H9 (cell line): Measurements from ENCODE around the gene LPCAT3. TPM values are rescaled to one million over a fixed set of nuclear protein-coding genes. Genes with fewer than 3 reads are reported as not detected.

Source experiments
- DNase-seq: peaks from one replicate; pipeline ENCODE4 v3.0.0-alpha.2; 2017
- H2AFZ ChIP-seq: one replicate; pipeline ENCODE4 v1.6.1; 2013; ENCODE audit warnings: mild to moderate bottlenecking, low read length, control low read depth, moderate library complexity
- H2AK5ac ChIP-seq: 2 replicates; pipeline ENCODE4 v1.6.1; 2013; ENCODE audit warnings: low read length, control low read depth, mixed read lengths; ENCODE audit not compliant: insufficient read length
- H2BK120ac ChIP-seq: one replicate; pipeline ENCODE4 v1.6.1; 2013; ENCODE audit warnings: low read depth, mild to moderate bottlenecking, low read length, control low read depth, inconsistent platforms; ENCODE audit not compliant: poor library complexity, severe bottlenecking
- H2BK12ac ChIP-seq: 2 replicates; pipeline ENCODE4 v1.6.1; 2013; ENCODE audit warnings: low read length, control low read depth, mixed read lengths, low read depth; ENCODE audit not compliant: insufficient read length
- H2BK15ac ChIP-seq: 2 replicates; pipeline ENCODE4 v1.6.1; 2013; ENCODE audit warnings: low read depth, low read length, control low read depth
- H2BK20ac ChIP-seq: one replicate; pipeline ENCODE4 v1.6.1; 2013; ENCODE audit warnings: low read depth, mild to moderate bottlenecking, low read length, control low read depth, inconsistent platforms; ENCODE audit not compliant: poor library complexity, severe bottlenecking
- H2BK5ac ChIP-seq: 2 replicates; pipeline ENCODE4 v1.6.1; 2013; ENCODE audit warnings: low read length, control low read depth, mixed read lengths; ENCODE audit not compliant: insufficient read length
- H3K14ac ChIP-seq: 2 replicates; pipeline ENCODE4 v1.6.1; 2013; ENCODE audit warnings: low read length, control low read depth; ENCODE audit not compliant: insufficient read depth
- H3K18ac ChIP-seq: 2 replicates; pipeline ENCODE4 v1.6.1; 2013; ENCODE audit warnings: low read depth, mild to moderate bottlenecking, mixed read lengths, low read length, control low read depth; ENCODE audit not compliant: insufficient read length
- H3K23ac ChIP-seq: 2 replicates; pipeline ENCODE4 v1.6.1; 2013; ENCODE audit warnings: low read length, control low read depth, mixed read lengths, low read depth; ENCODE audit not compliant: insufficient read length
- H3K23me2 ChIP-seq: 2 replicates; pipeline ENCODE4 v1.6.1; 2013; ENCODE audit warnings: low read depth, mild to moderate bottlenecking, mixed read lengths, low read length, control low read depth; ENCODE audit not compliant: insufficient read length, poor library complexity, severe bottlenecking
- H3K27ac ChIP-seq: 2 replicates; pipeline ENCODE4 v1.5.1; 2013; ENCODE audit warnings: low read length, control low read depth, mixed read lengths, low read depth; ENCODE audit not compliant: insufficient read length
- H3K27me3 ChIP-seq: 2 replicates; pipeline ENCODE4 v1.6.1; 2013; ENCODE audit warnings: low read length, control low read depth, inconsistent platforms; ENCODE audit not compliant: insufficient read depth
- H3K4ac ChIP-seq: 2 replicates; pipeline ENCODE4 v1.6.1; 2013; ENCODE audit warnings: low read depth, mild to moderate bottlenecking, control low read depth, inconsistent platforms, low read length, moderate library complexity
- H3K4me1 ChIP-seq: 2 replicates; pipeline ENCODE4 v1.6.1; 2013; ENCODE audit warnings: low read length, control low read depth, inconsistent platforms; ENCODE audit not compliant: insufficient read depth
- H3K4me2 ChIP-seq: 2 replicates; pipeline ENCODE4 v1.6.1; 2013; ENCODE audit warnings: low read length, control low read depth, mixed read lengths; ENCODE audit not compliant: insufficient read length, insufficient read depth
- H3K56ac ChIP-seq: 2 replicates; pipeline ENCODE4 v1.6.1; 2013; ENCODE audit warnings: low read depth, mild to moderate bottlenecking, mixed read lengths, low read length, control low read depth; ENCODE audit not compliant: insufficient read length
- H3K79me1 ChIP-seq: 2 replicates; pipeline ENCODE4 v1.6.1; 2013; ENCODE audit warnings: low read depth, mild to moderate bottlenecking, moderate library complexity, low read length, control low read depth, inconsistent platforms; ENCODE audit not compliant: insufficient read depth, poor library complexity, severe bottlenecking
- H3K79me2 ChIP-seq: 2 replicates; pipeline ENCODE4 v1.6.1; 2013; ENCODE audit warnings: low read length, control low read depth, inconsistent platforms; ENCODE audit not compliant: insufficient read depth
- H3K9ac ChIP-seq: 2 replicates; pipeline ENCODE4 v1.6.1; 2013; ENCODE audit warnings: low read length, control low read depth, mixed read lengths; ENCODE audit not compliant: insufficient read length; ENCODE audit errors: extremely low read depth
- H3K9me3 ChIP-seq: one replicate; pipeline ENCODE4 v1.6.1; 2013; ENCODE audit warnings: low read depth, low read length, inconsistent platforms; ENCODE audit not compliant: control insufficient read depth
- H3T11ph ChIP-seq: one replicate; pipeline ENCODE4 v1.6.1; 2013; ENCODE audit warnings: mild to moderate bottlenecking, low read length, control low read depth, inconsistent platforms
- H4K20me1 ChIP-seq: one replicate; pipeline ENCODE4 v1.6.1; 2013; ENCODE audit not compliant: control insufficient read depth, insufficient read length, insufficient read depth
- H4K5ac ChIP-seq: 2 replicates; pipeline ENCODE4 v1.6.1; 2013; ENCODE audit warnings: low read depth, mild to moderate bottlenecking, mixed read lengths, low read length, control low read depth; ENCODE audit not compliant: insufficient read length
- H4K8ac ChIP-seq: replicated peaks from 2 replicates; pipeline ENCODE4 v1.6.1; 2013; ENCODE audit warnings: low read length, control low read depth, mixed read lengths, low read depth; ENCODE audit not compliant: insufficient read length
- H4K91ac ChIP-seq: 2 replicates; pipeline ENCODE4 v1.6.1; 2013; ENCODE audit warnings: low read depth, mild to moderate bottlenecking, moderate library complexity, mixed read lengths, low read length, control low read depth; ENCODE audit not compliant: insufficient read length
- H3K27ac Mint-ChIP-seq, 3 experiments: 2 replicates in 2 of 3; 3 replicates in 1 of 3; pipeline ENCODE4 v1.8.0; 2020 to 2021; ENCODE audit warnings: mixed read lengths in 3 of 3, mild to moderate bottlenecking in 1 of 3, moderate library complexity in 1 of 3
- H3K27me3 Mint-ChIP-seq: 2 replicates; pipeline ENCODE4 v1.8.0; 2021; ENCODE audit warnings: low read depth, mild to moderate bottlenecking, moderate library complexity, mixed read lengths
- H3K36me3 Mint-ChIP-seq, 3 experiments: 2 replicates in 2 of 3; 3 replicates in 1 of 3; pipeline ENCODE4 v1.8.0; 2020 to 2021; ENCODE audit warnings: low read depth in 3 of 3, mixed read lengths in 3 of 3; ENCODE audit not compliant: insufficient read depth in 1 of 3
- H3K4me1 Mint-ChIP-seq, 2 experiments: 2 replicates each; pipeline ENCODE4 v1.8.0; 2020; ENCODE audit warnings: mixed read lengths in 2 of 2
- H3K4me3 Mint-ChIP-seq, 2 experiments: 2 replicates in 1 of 2; 3 replicates in 1 of 2; pipeline ENCODE4 v1.8.0; 2020 to 2021; ENCODE audit warnings: mild to moderate bottlenecking in 2 of 2, mixed read lengths in 2 of 2, moderate library complexity in 1 of 2
- H3K9me3 Mint-ChIP-seq, 2 experiments: 2 replicates in 1 of 2; 3 replicates in 1 of 2; pipeline ENCODE4 v1.8.0; 2020; ENCODE audit warnings: mild to moderate bottlenecking in 2 of 2, mixed read lengths in 2 of 2, moderate library complexity in 1 of 2
- CTCF ChIP-seq: fragments of 200-600 bp; sonication (generic); conservative IDR thresholded peaks from 3 replicates; pipeline ENCODE4 v1.8.0; 2021; ENCODE audit warnings: antibody characterized with exemption, mild to moderate bottlenecking
- whole genome bisulfite sequencing: extraction: QIAGEN DNeasy Blood & Tissue Kit; methylation state at CpG from one replicate; pipeline ENCODE4 v1.1.7; 2013; ENCODE audit warnings: missing lambda C conversion rate, low lambda C conversion rate, mixed read lengths; ENCODE audit not compliant: insufficient read length; ENCODE audit errors: extremely low coverage; 5-methylcytosine and 5-hydroxymethylcytosine counted together
- total RNA-seq: library from RNA; stranded (reverse); gene quantifications from 2 replicates; pipeline ENCODE4 v1.2.1, GENCODE V29; 2021

Gene LPCAT3
- total RNA-seq, 1 experiment from 2014 or later: 47.7 TPM

GRCh38 chr12:6957151-6957701 lies 61.0 kb downstream of the LPCAT3 start:
- Histone ChIP-seq H3K14ac (no peak overlapping the region; the same call in 1 of the 2 replicates), H4K8ac (no peak overlapping the region), H3K79me1 (no peaks in the 10 kb centered on the region), H3K18ac (no peak overlapping the region), H3K9ac (no peak overlapping the region), H3K56ac (no peak overlapping the region), H3K23ac (no peak overlapping the region), H3K9me3 (no peaks in the 10 kb centered on the region), H3K4ac (no peak overlapping the region), H2BK20ac (no peak overlapping the region), H3T11ph (no peak overlapping the region), H3K27me3 (no peaks in the 10 kb centered on the region), H4K91ac (no peak overlapping the region), H3K4me1 (peaks cover 5% of the 10 kb centered on the region; the same call in 1 of the 2 replicates), H2BK15ac (no peak overlapping the region), H3K79me2 (no peaks in the 10 kb centered on the region), H2BK5ac (no peak overlapping the region), H3K4me2 (no peak overlapping the region), H3K23me2 (peaks cover 9% of the 10 kb centered on the region), H2BK12ac (no peak overlapping the region), H4K20me1 (no peaks in the 10 kb centered on the region), H2AK5ac (no peak overlapping the region), H2BK120ac (no peak overlapping the region), H2AFZ (no peak overlapping the region), H3K27ac (no peak overlapping the region), H4K5ac (no peak overlapping the region)
- H3K9me3 Mint-ChIP-seq: no peaks in the 10 kb centered on the region
- no CpG with 5 or more reads among the region's 20 CpGs for WGBS
- DNase-seq: no peak
- H3K36me3 Mint-ChIP-seq: peaks cover 0 to 6% (median 0%) of the 10 kb centered on the region in 3 experiments; a peak in 4 of 7 replicates
- H3K4me1 Mint-ChIP-seq: peaks cover 33 to 44% of the 10 kb centered on the region in 2 experiments
- 0 out of 7 replicates have a peak overlapping the region, but pooled peaks of 1 of the 3 experiments have one; percentile 4 for H3K27ac Mint-ChIP-seq
- H3K4me3 Mint-ChIP-seq: no peak overlapping the region
- TF ChIP-seq CTCF: no peak
- no peaks in the 10 kb centered on the region; the same call in 1 of the 2 replicates for H3K27me3 Mint-ChIP-seq
